ENCODE results near the gene MRPL12.

Gene MRPL12

GRCh38 chr17:81693509-81694210, 9.5 kb upstream of the MRPL12 start:
- no peaks in the 10 kb centered on the region for H3K9me3 ChIP-seq (ENCODE audit: insufficient read depth, low read length, severe bottlenecking)
- H3K79me2 ChIP-seq (ENCODE audit: insufficient read depth, low read length), result peaks cover 24% of the 10 kb centered on the region
- H3K9ac ChIP-seq (ENCODE audit: low read depth, low read length), result no peak overlapping the region

GRCh38 chr17:81694810-81695209, 8.4 kb upstream of the MRPL12 start:
- no peaks in the 10 kb centered on the region for H3K9me3 ChIP-seq (ENCODE audit: insufficient read depth, low read length, severe bottlenecking)
- no peak for TF ChIP-seq EZH2 (IDR thresholded peaks at IDR 0.05; ENCODE audit: borderline replicate concordance, low read depth, low read length, severe bottlenecking)
- no peak for TF ChIP-seq CTCF (IDR thresholded peaks at IDR 0.05; ENCODE audit: borderline replicate concordance, extremely low read depth, low read length, poor library complexity, severe bottlenecking)
- H3K4me1 ChIP-seq (ENCODE audit: insufficient read depth, low read length), result no peaks in the 10 kb centered on the region
- no peak overlapping the region for H3K9ac ChIP-seq (ENCODE audit: low read depth, low read length)
- no peak overlapping the region for H3K27ac ChIP-seq (ENCODE audit: low read length)
- H4K20me1 ChIP-seq (ENCODE audit: insufficient read depth, low read length), result peaks cover 57% of the 10 kb centered on the region; the same call in 1 of the 2 replicates
- H2AFZ ChIP-seq (ENCODE audit: low read depth, low read length), result no peak overlapping the region
- peaks cover 21% of the 10 kb centered on the region for H3K79me2 ChIP-seq (ENCODE audit: insufficient read depth, low read length)
- no peak overlapping the region for H3K4me3 ChIP-seq (ENCODE audit: low read depth in 1 of 2, low read length in 2 of 2)
- ATAC-seq (ENCODE audit: insufficient read depth, low read depth) (no peak), DNase-seq (no peak)
- H3K36me3 ChIP-seq (ENCODE audit: insufficient read depth, low read length), result peaks cover 91% of the 10 kb centered on the region
- H3K27me3 ChIP-seq (ENCODE audit: insufficient read depth, low read length, poor library complexity), result no peaks in the 10 kb centered on the region
- no peak overlapping the region for H3K4me2 ChIP-seq (ENCODE audit: insufficient read depth, low read length)

More at GRCh38 chr17:81693509-81694210, 9.5 kb upstream of the MRPL12 start:
- Histone ChIP-seq H3K4me2 (ENCODE audit: insufficient read depth, low read length) (no peak overlapping the region), H3K4me1 (ENCODE audit: insufficient read depth, low read length) (no peaks in the 10 kb centered on the region), H2AFZ (ENCODE audit: low read depth, low read length) (no peak overlapping the region), H3K27me3 (ENCODE audit: insufficient read depth, low read length, poor library complexity) (no peaks in the 10 kb centered on the region), H4K20me1 (ENCODE audit: insufficient read depth, low read length) (peaks cover 65% of the 10 kb centered on the region; the same call in 1 of the 2 replicates), H3K36me3 (ENCODE audit: insufficient read depth, low read length) (peaks cover 98% of the 10 kb centered on the region), H3K27ac (ENCODE audit: low read length) (no peak overlapping the region), H3K4me3 (ENCODE audit: low read depth in 1 of 2, low read length in 2 of 2) (no peak overlapping the region)
- peak; percentile 33 for TF ChIP-seq CTCF (IDR thresholded peaks at IDR 0.05; ENCODE audit: borderline replicate concordance, extremely low read depth, low read length, poor library complexity, severe bottlenecking)
- TF ChIP-seq EZH2 (IDR thresholded peaks at IDR 0.05; ENCODE audit: borderline replicate concordance, low read depth, low read length, severe bottlenecking), result no peak
- DNase-seq (no peak), ATAC-seq (ENCODE audit: insufficient read depth, low read depth) (peak; percentile 27; the same call in 1 of the 3 replicates)

GRCh38 chr17:81695211-81695610, 8.0 kb upstream of the MRPL12 start:
- no peak overlapping the region for H3K4me3 ChIP-seq (ENCODE audit: low read depth in 1 of 2, low read length in 2 of 2)
- peaks cover under 1% of the 10 kb centered on the region; the same call in 1 of the 2 replicates for H3K4me1 ChIP-seq (ENCODE audit: insufficient read depth, low read length)
- DNase-seq (no peak), ATAC-seq (ENCODE audit: insufficient read depth, low read depth) (no peak)
- H4K20me1 ChIP-seq (ENCODE audit: insufficient read depth, low read length), result peaks cover 53% of the 10 kb centered on the region; the same call in 1 of the 2 replicates
- peaks cover 87% of the 10 kb centered on the region for H3K36me3 ChIP-seq (ENCODE audit: insufficient read depth, low read length)
- H3K27me3 ChIP-seq (ENCODE audit: insufficient read depth, low read length, poor library complexity), result no peaks in the 10 kb centered on the region
- H3K27ac ChIP-seq (ENCODE audit: low read length), result no peak overlapping the region
- H3K9me3 ChIP-seq (ENCODE audit: insufficient read depth, low read length, severe bottlenecking), result no peaks in the 10 kb centered on the region
- no peak for TF ChIP-seq CTCF (IDR thresholded peaks at IDR 0.05; ENCODE audit: borderline replicate concordance, extremely low read depth, low read length, poor library complexity, severe bottlenecking)
- no peak for TF ChIP-seq EZH2 (IDR thresholded peaks at IDR 0.05; ENCODE audit: borderline replicate concordance, low read depth, low read length, severe bottlenecking)
- H3K9ac ChIP-seq (ENCODE audit: low read depth, low read length), result no peak overlapping the region
- H3K79me2 ChIP-seq (ENCODE audit: insufficient read depth, low read length), result peaks cover 21% of the 10 kb centered on the region
- no peak overlapping the region for H3K4me2 ChIP-seq (ENCODE audit: insufficient read depth, low read length)
- H2AFZ ChIP-seq (ENCODE audit: low read depth, low read length), result no peak overlapping the region
